Measurements from ENCODE around the gene OR4S2.

GRCh38 chr11:55655096-55655495, 7.0 kb downstream of the OR4S2 start:
- no peak for TF ChIP-seq POLR2AphosphoS5 (IDR thresholded peaks at IDR 0.05)
- no peak for TF ChIP-seq CTCF (IDR thresholded peaks at IDR 0.05)
- no peak for TF ChIP-seq POLR2A (IDR thresholded peaks at IDR 0.05)
- TF ChIP-seq EP300 (IDR thresholded peaks at IDR 0.05; ENCODE audit: low read depth) = no peak
